ENCODE measurements around the gene SVIP.

The SVIP gene

GRCh38 chr11:22822203-22822602 is 7.4 kb downstream of the SVIP start:
- no peak overlapping the region for H3K4me3 ChIP-seq (ENCODE audit: low read depth in 1 of 2, low read length in 2 of 2)
- H3K9me3 ChIP-seq (ENCODE audit: insufficient read depth, low read length, severe bottlenecking) = no peaks in the 10 kb centered on the region
- TF ChIP-seq CTCF (IDR thresholded peaks at IDR 0.05; ENCODE audit: borderline replicate concordance, extremely low read depth, low read length, poor library complexity, severe bottlenecking) (no peak), EZH2 (IDR thresholded peaks at IDR 0.05; ENCODE audit: borderline replicate concordance, low read depth, low read length, severe bottlenecking) (no peak)
- no peak overlapping the region for H2AFZ ChIP-seq (ENCODE audit: low read depth, low read length)
- no peak overlapping the region for H3K27ac ChIP-seq (ENCODE audit: low read length)
- DNase-seq (no peak), ATAC-seq (ENCODE audit: insufficient read depth, low read depth) (no peak)
- peaks cover 3% of the 10 kb centered on the region; the same call in 1 of the 2 replicates for H3K79me2 ChIP-seq (ENCODE audit: insufficient read depth, low read length)
- no peak overlapping the region for H3K4me2 ChIP-seq (ENCODE audit: insufficient read depth, low read length)
- no peaks in the 10 kb centered on the region for H3K27me3 ChIP-seq (ENCODE audit: insufficient read depth, low read length, poor library complexity)
- peaks cover 1% of the 10 kb centered on the region; the same call in 1 of the 2 replicates for H3K4me1 ChIP-seq (ENCODE audit: insufficient read depth, low read length)
- no peak overlapping the region for H3K9ac ChIP-seq (ENCODE audit: low read depth, low read length)
- no peaks in the 10 kb centered on the region for H4K20me1 ChIP-seq (ENCODE audit: insufficient read depth, low read length)
- peaks cover 58% of the 10 kb centered on the region for H3K36me3 ChIP-seq (ENCODE audit: insufficient read depth, low read length)

- no peak overlapping the region for H2AFZ ChIP-seq (ENCODE audit: low read depth, low read length)
- no peak for ATAC-seq (ENCODE audit: insufficient read depth, low read depth)
- no peaks in the 10 kb centered on the region for H3K36me3 ChIP-seq (ENCODE audit: insufficient read depth, low read length)
- no peak overlapping the region for H3K9ac ChIP-seq (ENCODE audit: low read depth, low read length)
- H3K4me2 ChIP-seq (ENCODE audit: insufficient read depth, low read length) = no peak overlapping the region
- no peaks in the 10 kb centered on the region for H4K20me1 ChIP-seq (ENCODE audit: insufficient read depth, low read length)
- no peaks in the 10 kb centered on the region for H3K79me2 ChIP-seq (ENCODE audit: insufficient read depth, low read length)
- 0 out of 2 replicates have a peak, but pooled peaks cover 3% of the 10 kb centered on the region for H3K4me1 ChIP-seq (ENCODE audit: insufficient read depth, low read length)
- TF ChIP-seq EZH2 (IDR thresholded peaks at IDR 0.05; ENCODE audit: borderline replicate concordance, low read depth, low read length, severe bottlenecking) (no peak), CTCF (IDR thresholded peaks at IDR 0.05; ENCODE audit: borderline replicate concordance, extremely low read depth, low read length, poor library complexity, severe bottlenecking) (no peak)
- H3K27ac ChIP-seq (ENCODE audit: low read length) = no peak overlapping the region
- no peak overlapping the region for H3K4me3 ChIP-seq (ENCODE audit: low read depth in 1 of 2, low read length in 2 of 2)
- no peak for DNase-seq
- no peaks in the 10 kb centered on the region for H3K9me3 ChIP-seq (ENCODE audit: insufficient read depth, low read length, severe bottlenecking)
- H3K27me3 ChIP-seq (ENCODE audit: insufficient read depth, low read length, poor library complexity) = no peaks in the 10 kb centered on the region
Observed at GRCh38 chr11:22809893-22810292, 19.7 kb downstream of the SVIP start.

- TF ChIP-seq EZH2 (IDR thresholded peaks at IDR 0.05; ENCODE audit: borderline replicate concordance, low read depth, low read length, severe bottlenecking) = no peak
- no peak for TF ChIP-seq CTCF (IDR thresholded peaks at IDR 0.05; ENCODE audit: borderline replicate concordance, extremely low read depth, low read length, poor library complexity, severe bottlenecking)
- Histone ChIP-seq H3K36me3 (ENCODE audit: insufficient read depth, low read length) (no peaks in the 10 kb centered on the region), H3K4me2 (ENCODE audit: insufficient read depth, low read length) (no peak overlapping the region), H3K9ac (ENCODE audit: low read depth, low read length) (no peak overlapping the region), H4K20me1 (ENCODE audit: insufficient read depth, low read length) (no peaks in the 10 kb centered on the region), H2AFZ (ENCODE audit: low read depth, low read length) (no peak overlapping the region), H3K79me2 (ENCODE audit: insufficient read depth, low read length) (no peaks in the 10 kb centered on the region), H3K9me3 (ENCODE audit: insufficient read depth, low read length, severe bottlenecking) (no peaks in the 10 kb centered on the region), H3K27me3 (ENCODE audit: insufficient read depth, low read length, poor library complexity) (no peaks in the 10 kb centered on the region), H3K4me3 (ENCODE audit: low read depth in 1 of 2, low read length in 2 of 2) (no peak overlapping the region), H3K27ac (ENCODE audit: low read length) (no peak overlapping the region), H3K4me1 (ENCODE audit: insufficient read depth, low read length) (0 out of 2 replicates have a peak, but pooled peaks cover 3% of the 10 kb centered on the region)
- DNase-seq = no peak
- ATAC-seq (ENCODE audit: insufficient read depth, low read depth) = no peak
Observed at GRCh38 chr11:22808571-22809197, 20.9 kb downstream of the SVIP start.

Data from DND-41 (cell line).